ENCODE data around the gene FCRL1.

The FCRL1 gene

DNA sequence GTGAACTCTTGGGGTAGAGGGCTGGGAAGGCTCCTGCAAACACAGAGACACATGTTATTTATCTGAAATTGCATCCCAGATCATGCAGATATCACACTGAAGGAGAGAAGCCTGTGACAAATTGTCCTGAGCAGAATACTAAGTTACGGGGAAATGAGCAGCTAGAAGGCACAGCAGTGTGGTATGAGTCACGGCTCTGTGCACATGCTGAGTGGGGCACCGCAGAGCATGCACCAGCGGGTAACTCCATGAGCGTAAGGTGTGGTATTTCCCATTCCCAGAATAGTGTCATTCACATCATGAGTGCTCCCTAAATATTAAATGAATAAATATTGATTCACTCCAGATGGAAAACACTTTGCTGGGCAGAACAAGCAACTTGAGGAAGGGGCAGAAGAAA lies 21.7 kb downstream of the FCRL1 start:
- DNase-seq: no peak

DNA sequence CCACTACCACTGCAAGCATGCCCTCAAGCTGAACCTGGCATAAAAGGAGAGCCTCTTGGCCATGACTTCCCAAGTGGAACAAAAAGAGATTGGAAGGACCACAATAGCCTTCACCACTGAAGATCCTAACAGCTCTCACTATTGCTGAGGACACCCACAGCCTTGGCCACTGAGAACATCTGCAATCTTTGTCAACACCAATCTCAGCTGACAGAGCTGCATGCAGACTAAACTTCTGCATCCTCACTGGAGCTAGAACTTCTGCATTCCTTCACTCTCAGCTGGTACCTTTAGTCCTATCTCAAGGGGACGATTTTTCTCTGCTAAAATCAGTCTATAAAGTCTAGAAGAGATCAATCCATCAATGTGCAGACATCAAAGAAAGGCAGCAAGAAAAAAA lies 34.7 kb downstream of the FCRL1 start:
- no peak for DNase-seq

DNA sequence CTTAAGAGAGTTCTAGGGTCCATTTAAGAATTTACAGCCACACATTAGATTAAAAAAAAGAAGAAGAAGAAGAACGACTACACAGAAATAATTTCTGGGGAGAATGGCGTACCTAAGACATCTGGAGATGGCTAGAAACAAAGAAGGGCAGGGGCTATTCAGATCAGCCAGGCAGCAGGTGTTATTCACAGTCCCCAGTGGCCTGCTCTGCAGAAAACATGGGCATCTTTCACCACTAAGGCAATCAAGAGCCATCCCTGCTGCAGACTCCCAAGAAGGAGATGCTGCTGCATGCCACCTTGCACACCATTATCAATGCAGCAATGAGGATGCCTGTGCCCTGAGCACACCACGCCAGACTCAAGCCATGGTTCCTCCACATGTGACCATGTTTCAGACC lies 35.1 kb downstream of the FCRL1 start:
- no peak for DNase-seq

DNA sequence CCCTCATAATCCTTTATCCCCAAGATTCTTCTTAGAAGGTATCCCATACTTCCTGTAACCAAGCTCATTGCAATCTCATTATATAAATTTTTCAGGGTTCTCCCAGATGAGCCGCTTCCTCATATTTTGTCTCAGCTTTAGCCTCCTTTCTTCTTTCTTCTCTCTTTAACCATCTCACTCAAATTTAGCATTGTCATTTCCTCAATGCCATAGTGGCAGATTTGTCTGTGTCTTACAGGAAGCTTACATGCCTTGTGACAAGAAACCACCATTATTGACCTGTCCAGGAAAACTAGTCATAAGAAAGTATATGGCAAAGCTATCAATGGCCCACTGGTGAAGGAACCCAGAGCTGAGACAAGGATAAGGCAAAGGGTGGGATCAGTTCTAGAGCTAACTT lies 37.0 kb downstream of the FCRL1 start:
- peak; percentile 67 to 71 for DNase-seq

DNA sequence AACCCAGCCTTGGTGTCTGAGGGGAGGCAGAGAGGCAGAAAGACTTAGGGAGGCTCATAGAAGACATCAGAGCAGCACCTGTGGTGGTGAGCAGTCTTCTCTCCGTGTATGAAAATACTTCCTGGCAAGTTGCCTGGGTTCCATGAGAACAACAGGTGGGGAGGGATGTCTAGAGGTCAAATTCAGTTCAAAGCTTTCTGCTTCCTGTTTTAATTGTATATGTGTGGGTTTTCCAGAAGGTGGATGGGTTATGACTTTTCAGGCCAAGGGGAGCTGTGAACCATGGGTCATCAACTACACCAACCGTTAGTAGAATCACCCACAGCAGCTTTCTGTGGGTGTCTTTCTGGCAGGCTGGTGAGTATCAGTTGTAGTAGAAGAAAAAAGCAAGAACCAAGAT lies 38.9 kb downstream of the FCRL1 start:
- DNase-seq: no peak

DNA sequence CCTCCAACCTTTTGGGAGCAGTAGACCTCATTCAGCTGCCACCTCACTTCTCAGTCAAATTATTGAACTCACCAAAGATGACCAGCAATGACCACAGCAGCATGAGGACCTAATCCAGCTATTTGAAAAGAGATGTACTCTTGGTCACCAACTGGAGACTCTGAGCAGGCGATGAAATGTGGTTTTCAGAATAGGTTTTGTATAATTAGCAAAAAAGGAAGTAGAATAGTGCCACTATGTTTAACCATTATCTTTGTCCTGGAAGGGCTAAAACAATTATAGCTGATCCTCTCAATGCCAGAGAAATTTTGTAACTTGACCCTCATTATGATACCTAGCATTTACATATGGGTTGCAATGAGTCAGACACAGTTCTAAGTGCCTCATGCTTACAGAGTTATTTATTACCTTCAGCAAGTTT lies 42.9 kb downstream of the FCRL1 start, which contains the start of gene FCRL2:
Gene FCRL2, minus strand, starts transcription at position 162 of the 421 bp plus-strand sequence. Its CDS starts 59 bp downstream, at position 103.
- DNase-seq: peak; percentile 27 to 33

DNA sequence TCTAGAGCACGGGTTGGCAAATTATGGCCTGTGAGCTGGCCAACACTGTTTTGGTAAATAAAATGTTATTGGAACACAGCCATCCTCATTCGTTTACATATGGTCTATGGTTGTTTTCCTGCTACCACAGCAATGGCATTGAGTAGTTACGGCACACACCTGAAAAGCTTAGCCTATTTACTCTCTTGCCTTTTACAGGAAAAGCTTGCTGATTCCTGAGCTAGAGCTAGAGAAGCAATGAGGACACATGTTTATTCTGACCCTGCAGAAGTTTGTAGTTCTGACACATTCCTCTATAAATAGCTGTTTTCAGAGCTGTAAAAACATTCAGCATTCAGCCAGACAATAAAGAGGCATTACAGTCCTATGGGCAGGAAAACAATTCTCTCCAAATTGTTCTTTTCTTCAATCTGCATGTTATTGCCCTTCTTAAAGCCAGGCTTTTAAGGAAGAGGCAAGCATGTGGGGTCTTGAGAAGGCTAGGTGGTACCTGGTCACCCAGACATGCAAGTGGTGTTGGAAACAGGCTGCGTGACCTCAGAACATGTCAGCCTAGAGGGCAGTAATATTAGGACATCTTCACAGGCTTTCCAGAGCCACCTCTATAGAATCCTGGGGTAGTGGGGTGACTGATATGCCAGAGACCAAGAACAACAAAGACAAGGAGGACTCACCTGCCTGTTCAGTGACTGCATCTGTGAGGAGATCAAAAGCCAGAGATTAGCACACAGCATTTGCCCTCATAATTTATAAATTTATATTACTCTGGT lies 44.6 kb downstream of the FCRL1 start:
- DNase-seq: no peak

DNA sequence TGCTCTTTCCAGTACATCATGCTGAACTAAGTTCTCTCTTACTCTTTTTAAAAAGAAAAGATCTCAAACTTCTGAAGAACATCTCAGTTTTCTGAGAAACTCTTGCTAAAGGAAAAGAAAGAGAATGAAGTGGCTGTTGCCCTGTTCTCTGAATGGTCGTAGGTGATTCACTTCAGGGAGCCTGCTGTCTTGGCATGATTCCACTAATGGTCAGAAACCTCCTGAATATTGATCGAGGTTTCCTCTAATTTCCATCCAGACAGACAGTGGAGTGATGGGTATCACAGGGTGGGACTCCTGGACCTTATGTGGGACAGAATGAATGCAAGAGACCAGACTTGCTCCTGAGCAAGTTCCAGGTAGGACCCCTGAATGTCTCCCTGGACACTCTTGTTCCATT lies 45.5 kb downstream of the FCRL1 start:
- no peak for DNase-seq

DNA sequence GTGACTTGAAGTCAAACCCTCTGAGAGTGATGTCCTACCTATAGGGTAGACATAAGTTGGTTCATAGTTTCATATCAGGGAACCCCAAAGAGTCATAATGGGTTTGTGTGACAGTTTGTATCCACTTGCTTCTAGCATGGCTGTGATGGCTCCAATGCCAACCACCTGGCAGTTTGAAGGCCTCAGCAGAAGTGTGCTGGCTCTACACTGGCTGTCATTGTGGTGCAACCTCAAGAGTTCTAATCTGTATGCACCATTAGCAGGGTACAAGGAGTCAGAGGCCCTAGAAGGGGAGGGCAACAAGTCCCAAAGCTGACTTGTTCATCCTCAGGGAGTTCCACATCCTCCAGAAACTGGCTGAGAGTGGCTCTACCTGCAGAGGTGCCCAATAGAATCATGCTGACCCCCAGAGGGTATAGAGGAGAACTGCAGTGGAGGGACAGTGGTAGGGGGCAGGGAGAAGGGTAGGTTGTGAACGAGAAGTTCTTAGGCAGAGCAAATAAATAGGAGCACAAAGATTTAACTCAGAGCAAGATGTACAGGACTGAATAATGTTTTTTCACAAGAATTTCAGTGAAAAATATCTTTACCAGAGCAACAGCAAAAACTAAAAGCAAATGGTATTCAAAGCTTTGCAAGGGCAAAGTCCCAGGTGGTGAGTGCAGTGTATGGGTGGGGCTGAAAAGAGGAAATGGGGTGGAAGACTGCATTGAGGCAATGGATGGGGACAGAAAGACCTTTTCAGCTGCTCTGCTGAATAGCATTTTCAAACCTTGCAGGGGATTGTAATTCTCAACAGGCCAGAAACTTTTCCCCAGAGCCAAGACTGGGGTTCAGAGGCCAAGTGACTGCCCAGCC lies 46.2 kb downstream of the FCRL1 start:
- peak in 1 of 2 experiments; percentile 4 for DNase-seq

DNA sequence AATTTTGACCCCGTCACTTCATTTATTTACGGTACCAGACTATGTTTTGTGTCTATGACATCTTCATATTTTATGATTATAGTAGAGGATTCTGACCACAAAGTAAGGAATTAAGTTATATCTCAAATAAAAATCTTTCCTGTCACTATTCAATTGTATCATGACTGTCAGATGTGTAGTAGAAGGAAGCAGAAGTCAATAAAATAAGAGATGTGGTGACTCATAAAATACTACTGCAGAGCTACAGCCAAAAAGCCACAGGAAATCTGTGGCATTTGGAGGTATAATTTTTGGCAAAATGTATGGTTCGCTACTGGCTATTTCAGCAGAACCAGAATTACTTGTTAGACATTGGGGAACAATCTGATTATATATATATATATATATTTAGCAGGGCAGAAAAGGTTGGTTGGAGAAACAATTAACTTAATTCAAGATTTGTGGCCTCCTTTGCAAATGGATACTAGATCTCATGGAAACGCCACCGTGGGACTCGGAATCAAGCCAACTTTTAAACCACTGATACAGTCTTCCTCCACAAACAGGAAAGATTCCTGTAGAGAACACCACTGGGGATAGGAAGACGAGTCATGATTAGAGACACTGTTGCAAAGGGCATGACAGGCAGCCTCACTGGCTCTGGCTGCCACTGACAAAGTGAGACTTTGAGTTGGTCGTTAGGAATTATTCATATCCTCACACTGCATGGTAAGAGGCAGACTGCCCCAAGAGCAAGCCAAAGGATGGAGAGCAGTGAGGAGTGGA lies 48.1 kb downstream of the FCRL1 start:
- DNase-seq: peak; percentile 61 to 63

DNA sequence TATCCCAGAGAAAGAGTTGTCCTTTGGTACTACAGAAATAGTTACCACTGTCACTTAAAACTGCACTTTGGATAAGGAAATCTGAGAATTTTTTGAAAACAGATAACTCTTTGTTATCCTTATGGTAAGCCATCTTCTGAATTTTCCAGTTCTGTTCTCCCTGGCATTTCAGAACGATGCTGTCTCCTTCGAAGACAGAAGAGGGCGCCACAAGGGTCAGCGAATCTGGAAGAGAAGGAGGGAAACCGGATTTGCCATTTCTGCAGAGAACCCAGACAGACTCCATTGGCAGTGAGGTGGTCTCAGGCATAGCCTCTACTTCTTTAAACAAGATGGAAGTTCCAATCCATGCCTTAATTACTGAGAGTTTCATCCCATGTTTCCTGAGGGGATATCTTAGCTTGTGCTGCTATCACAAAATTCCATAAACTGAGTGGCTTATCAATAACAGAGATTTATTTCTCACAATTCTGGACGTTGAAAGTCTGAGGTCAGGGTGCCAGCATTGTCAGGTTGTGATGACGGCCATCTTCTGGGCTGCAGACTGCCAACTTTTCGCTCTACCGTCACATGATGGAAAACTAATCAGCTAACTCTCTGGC lies 49.4 kb downstream of the FCRL1 start:
- DNase-seq: no peak

DNA sequence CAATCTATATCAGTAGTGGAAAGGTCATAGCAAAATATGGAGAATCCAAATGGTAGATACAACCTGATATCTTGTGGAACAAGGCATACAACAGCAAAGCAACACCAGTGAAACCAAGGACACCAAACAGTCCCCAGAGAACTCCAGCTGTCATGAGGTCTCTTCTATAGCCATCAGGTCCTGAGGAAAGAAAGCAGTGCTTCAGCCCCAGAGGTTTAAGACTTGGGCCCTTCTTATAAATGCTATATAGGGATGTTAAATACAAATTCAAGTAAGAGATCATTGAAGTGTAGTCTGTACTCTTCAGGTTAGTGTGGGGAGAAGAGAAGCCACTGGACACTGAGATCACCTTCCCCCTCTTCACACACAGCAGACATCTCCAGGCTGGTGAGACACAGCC lies 53.1 kb downstream of the FCRL1 start:
- no peak for DNase-seq

DNA sequence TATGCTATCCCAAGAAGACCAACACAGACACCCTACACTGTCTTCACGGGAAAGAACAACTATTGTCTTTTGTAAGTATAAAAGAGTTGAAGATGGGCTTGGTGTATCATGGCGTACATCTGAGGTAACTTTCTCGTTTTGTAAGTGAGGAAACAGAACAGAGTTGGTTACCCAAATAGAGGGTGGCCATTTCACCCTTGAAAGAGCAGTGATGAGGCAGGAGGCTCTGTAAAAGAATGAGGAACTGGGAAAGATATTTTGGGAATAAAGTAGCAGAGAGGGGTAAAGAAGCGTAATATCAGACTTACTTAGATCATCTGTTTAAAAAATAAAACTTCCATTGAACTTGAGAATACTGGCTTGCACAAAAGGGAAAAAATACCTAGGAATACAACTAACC lies 61.9 kb downstream of the FCRL1 start:
- no peak for DNase-seq

DNA sequence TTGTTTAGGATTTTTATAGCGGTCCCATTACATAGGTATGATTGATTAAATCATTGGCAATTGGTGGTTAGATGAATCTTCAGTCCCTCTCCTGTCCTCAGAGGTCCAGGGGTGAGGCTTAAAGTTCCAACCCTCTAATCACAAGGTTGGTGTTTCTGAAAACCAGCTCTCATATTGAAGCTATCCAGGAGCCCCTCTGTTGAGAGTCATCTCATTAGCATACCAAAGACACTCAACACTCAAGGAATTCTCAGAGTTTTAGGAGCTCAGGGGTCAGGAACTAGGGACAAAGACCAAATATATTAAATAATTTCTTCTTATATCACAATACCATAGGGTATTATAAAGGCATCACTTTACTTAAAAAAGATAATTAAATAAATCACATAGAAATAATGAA lies 66.3 kb downstream of the FCRL1 start:
- DNase-seq: no peak

DNA sequence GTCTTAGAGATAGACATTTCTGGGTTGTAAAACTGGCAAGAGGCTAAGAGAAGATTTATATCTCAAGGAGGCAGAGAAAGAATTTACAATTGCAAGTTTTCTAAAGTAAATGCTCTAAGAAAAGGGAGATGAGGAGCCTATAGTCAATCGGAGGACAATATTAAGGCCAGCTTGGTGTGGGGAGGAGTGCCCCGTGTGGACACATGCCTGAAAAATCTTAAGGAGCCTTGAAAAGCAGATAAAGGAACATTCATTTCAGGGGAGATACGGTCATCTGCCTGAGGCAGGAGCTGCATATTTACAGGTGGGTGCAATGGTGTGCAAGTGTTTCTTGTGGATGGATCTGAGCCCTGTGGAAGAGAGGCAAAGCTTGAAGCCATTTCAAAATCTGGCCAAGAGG lies 68.6 kb downstream of the FCRL1 start:
- no peak for DNase-seq

DNA sequence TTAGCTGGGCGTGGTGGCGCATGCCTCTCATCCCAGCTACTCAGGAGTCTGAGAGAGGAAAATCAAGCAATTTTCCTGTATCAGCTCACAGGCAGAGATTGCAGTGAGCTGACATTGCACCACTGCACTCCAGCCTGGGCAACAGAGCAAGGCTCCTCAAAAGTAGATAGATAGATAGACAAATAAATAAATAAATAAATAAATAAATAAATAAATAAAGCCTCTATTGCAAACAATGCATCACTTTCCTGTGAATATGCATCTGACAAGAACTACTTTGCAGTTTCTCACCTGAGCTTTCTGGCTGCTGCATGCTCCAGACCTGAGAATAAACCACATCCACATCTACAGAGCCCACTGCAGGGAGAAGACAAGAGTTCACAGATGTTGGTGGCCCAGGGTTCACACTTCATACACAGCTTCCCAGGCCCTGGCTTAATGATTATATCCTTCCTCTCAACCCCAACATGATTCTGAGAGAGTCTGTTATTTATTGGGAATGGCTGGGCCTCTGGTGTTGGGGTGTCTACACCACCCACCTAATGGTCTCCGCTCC lies 71.6 kb downstream of the FCRL1 start:
- no peak for DNase-seq

All from AML-193 (cell line).